Heart left ventricle (tissue), 16 donors: ENCODE results near the gene NDRG3. TPM values are rescaled to one million over a fixed set of nuclear protein-coding genes. Genes with fewer than 3 reads are reported as not detected.

Experiments used
- ATAC-seq, 4 donors: fragments of 200-7000 bp; cut with Tn5 transposase; one replicate each; pipeline ENCODE4 v1.9.1; 2020 to 2022; ENCODE audit warnings: moderate library complexity in 4 of 4, mild to moderate bottlenecking in 3 of 4, moderate number of reproducible peaks in 1 of 4
- DNase-seq, 5 donors: peaks; one replicate each; pipeline ENCODE4 v3.0.0-alpha.2; 2020
- H3K27ac ChIP-seq, 12 donors: fragments of 200-600 bp; sonication (generic) in 4 of 12; one replicate each; pipeline versions ENCODE4 v1.5.0 to v1.8.0; 2016 to 2022; ENCODE audit warnings: mild to moderate bottlenecking in 2 of 12
- H3K27me3 ChIP-seq, 9 donors: fragments of 200-600 bp; sonication (generic) in 2 of 9; one replicate each; pipeline versions ENCODE4 v1.5.1 to v1.8.0; 2016 to 2022; ENCODE audit warnings: mild to moderate bottlenecking in 3 of 9
- H3K36me3 ChIP-seq, 9 donors: fragments of 200-600 bp; sonication (generic) in 2 of 9; one replicate each; pipeline versions ENCODE4 v1.5.0 to v1.8.0; 2018 to 2022; ENCODE audit warnings: mild to moderate bottlenecking in 2 of 9
- H3K4me1 ChIP-seq, 12 donors: fragments of 200-600 bp; sonication (generic) in 4 of 12; one replicate each; pipeline versions ENCODE4 v1.5.0 to v1.8.0; 2016 to 2022; ENCODE audit warnings: mild to moderate bottlenecking in 3 of 12
- H3K4me3 ChIP-seq, 12 donors: fragments of 200-600 bp; sonication (generic) in 4 of 12; one replicate each; pipeline versions ENCODE4 v1.5.0 to v1.8.0; 2017 to 2022; ENCODE audit warnings: mild to moderate bottlenecking in 9 of 12, moderate library complexity in 4 of 12
- H3K9me3 ChIP-seq, 12 donors: fragments of 200-600 bp; sonication (generic) in 4 of 12; one replicate each; pipeline versions ENCODE4 v1.5.0 to v1.8.0; 2016 to 2022; ENCODE audit warnings: mild to moderate bottlenecking in 1 of 12
- POLR2A ChIP-seq, 2 donors: fragments of 450-650 bp; IDR thresholded peaks; one replicate each; pipeline ENCODE4 v1.6.1; 2017; ENCODE audit warnings: antibody characterized with exemption in 2 of 2, mild to moderate bottlenecking in 2 of 2, moderate library complexity in 2 of 2
- WGBS, 4 donors: extraction: QIAGEN DNeasy Blood & Tissue Kit in 2 of 4; methylation state at CpG; one replicate each; pipeline versions ENCODE4 v1.1.5 to v1.1.7; 2013 to 2018; 5-methylcytosine and 5-hydroxymethylcytosine counted together
- intact Hi-C, 10 donors: fragments of 100-400 bp; cut with DNase I; formaldehyde crosslinking; loops; one replicate each; pipeline versions ENCODE4 v1.11.1 to v1.14.2; 2022
- polyA plus RNA-seq, 2 donors: library from polyadenylated mRNA; stranded (reverse); fragments of 200-250 nt; gene quantifications; one replicate each; pipeline ENCODE4 v1.2.3, GENCODE V29; 2013
- total RNA-seq, 9 donors: library from RNA; depleted of rRNA in 2 of 9; stranded (reverse); fragments of >200 nt in 2 of 9; fragmentation: NEBNext Ultra II Directional in 3 of 9; extraction: Animal tissue kit (Norgen Biotek cat#: 25700) in 3 of 9; gene quantifications; one replicate each; pipeline versions ENCODE4 v1.1.0 to v1.2.4, GENCODE V29; 2016 to 2023
- TF ChIP-seq, protein P1 (sequence below), 12 donors: fragments of 200-600 bp; sonication (generic) in 4 of 12; IDR thresholded peaks; one replicate each; pipeline versions ENCODE4 v1.5.0 to v1.8.0; 2018 to 2022; ENCODE audit warnings: antibody characterized with exemption in 12 of 12, mild to moderate bottlenecking in 5 of 12
- donor health status: ischemic (EF 13 %, LVEDD 7.1; RV severe dilation, severe dysfunction).
- donor health status: healthy with polysubstance abuse.
- donor health status: DM: no; HTN: yes; CAD: no.
- donor health status: DM: no; HTN: no; CAD: no.
- donor health status: ischemic (EF 25% LVEDD 6.9; RV normal size, moderate dysfunction).
- donor health status: ischemic (EF 25% LVEDD 5.7; RV mildly dilated, moderate dysfunction).
- donor health status: healthy.
- donor health status: DM: yes; HTN: yes; CAD: no.
- donor health status: ischemic (EF 35%, LVEDD 5.7; RV mildly dilated, moderate dysfunction).
- donor health status: nonischemic (EF 11% LVEDD 7.7; RV severe dilation, severe dysfunction).
- donor health status: DM: yes; HTN: yes; CAD: no.
- donor health status: PGD.
- donor health status: ischemic (EF 29% LVEDD 5.4; RV normal size, mild dysfunction).
- donor health status: nonischemic (EF 23%, LVEDD 6.1; RV moderate dilation, normal function).

NDRG3 gene
- total and polyA plus RNA-seq, 11 donors: 17.3 to 34.8 (median 29.9) TPM

DNA sequence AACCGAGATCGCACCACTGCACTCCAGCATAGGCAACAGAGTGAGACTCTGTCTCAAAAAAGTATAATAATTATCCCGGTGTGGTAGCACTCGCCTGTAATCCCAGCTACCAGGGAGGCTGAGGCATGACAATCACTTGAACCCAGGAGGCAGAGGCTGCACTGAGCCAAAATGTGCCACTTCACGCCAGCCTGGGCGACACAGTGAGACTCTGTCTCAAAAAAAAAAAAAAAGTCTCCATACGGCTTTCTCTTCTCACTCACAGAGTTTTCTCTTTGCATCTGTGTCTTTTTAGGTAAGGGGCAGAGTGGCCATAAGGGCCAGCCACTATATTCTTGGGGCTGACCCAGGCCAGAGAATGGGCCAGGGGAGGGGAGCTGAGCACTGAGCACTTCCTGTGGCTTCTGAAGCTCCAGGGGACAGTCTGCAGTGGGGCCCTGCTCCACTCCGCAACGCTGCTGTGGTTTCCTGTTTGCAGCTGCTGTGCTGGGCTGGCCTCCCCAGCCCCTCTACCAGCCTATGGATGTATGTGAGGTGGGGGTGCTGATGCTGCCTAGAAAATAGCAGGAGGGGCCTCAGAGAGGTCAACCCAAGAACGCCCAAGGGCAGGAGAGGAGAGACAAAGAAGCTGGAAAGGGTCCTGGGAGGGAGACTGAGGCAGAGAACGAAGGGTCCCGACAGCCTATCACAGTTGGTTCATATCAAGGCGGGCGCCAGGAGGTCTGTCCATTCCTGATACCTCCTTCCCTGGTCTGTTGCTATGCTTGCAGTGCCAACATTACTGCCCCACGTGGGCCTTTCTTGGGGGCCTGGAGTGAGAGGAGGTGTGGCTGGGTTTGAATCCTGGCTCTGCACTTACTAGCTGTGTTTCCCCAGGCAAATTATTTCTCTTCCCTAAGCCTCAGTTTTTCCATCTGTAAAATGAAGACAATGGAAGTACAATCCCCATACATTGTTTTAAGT lies 115.9 kb downstream of the NDRG3 start:
- TF ChIP-seq, protein P1, sequence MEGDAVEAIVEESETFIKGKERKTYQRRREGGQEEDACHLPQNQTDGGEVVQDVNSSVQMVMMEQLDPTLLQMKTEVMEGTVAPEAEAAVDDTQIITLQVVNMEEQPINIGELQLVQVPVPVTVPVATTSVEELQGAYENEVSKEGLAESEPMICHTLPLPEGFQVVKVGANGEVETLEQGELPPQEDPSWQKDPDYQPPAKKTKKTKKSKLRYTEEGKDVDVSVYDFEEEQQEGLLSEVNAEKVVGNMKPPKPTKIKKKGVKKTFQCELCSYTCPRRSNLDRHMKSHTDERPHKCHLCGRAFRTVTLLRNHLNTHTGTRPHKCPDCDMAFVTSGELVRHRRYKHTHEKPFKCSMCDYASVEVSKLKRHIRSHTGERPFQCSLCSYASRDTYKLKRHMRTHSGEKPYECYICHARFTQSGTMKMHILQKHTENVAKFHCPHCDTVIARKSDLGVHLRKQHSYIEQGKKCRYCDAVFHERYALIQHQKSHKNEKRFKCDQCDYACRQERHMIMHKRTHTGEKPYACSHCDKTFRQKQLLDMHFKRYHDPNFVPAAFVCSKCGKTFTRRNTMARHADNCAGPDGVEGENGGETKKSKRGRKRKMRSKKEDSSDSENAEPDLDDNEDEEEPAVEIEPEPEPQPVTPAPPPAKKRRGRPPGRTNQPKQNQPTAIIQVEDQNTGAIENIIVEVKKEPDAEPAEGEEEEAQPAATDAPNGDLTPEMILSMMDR (IDR thresholded peaks at IDR 0.05): no peak
- no peak for TF ChIP-seq POLR2A (IDR thresholded peaks at IDR 0.05)
- 72 to 79% (median 79%) methylated on average over 14 to 15 of the region's 15 CpGs for WGBS, 4 donors
- ATAC-seq: peak in 1 of 4 donors; percentile 50
- Histone ChIP-seq H3K9me3 (no peaks in the 10 kb centered on the region), H3K27ac (peak overlapping the region in 1 of 12 donors; percentile 25), H3K4me3 (no peak overlapping the region), H3K27me3 (no peaks in the 10 kb centered on the region), H3K36me3 (peaks cover 0 to 3% (median 0%) of the 10 kb centered on the region in 9 donors), H3K4me1 (peaks cover 0 to 19% (median 0%) of the 10 kb centered on the region in 12 donors)
- no peak for DNase-seq
- intact Hi-C loops: loop anchor here in 1 of 10 donors (10.0 kb wide), 1 partner anchor 55 kb away; no protein-coding TSS in a partner anchor

DNA sequence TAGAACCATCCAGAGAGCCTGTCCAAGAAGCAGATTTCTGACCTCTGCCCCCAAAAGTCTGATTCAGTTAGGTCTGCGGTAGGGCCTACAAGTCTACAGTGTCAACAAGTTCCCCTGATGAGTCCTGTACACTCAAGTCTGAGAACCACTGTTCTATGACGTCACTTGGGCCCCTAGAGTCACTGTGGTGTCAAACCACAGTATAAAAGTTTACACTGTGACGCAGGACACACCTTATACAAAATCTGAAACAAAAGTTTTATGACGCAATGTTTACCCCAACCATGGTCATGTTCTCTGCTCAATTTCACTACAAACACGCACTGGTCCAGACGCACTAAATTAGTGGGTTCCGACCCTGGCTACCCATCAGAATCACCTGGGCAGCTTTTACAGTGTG lies 117.8 kb downstream of the NDRG3 start:
- Histone ChIP-seq H3K4me1 (peaks cover 0 to 25% (median 2%) of the 10 kb centered on the region in 12 donors), H3K27me3 (no peaks in the 10 kb centered on the region), H3K27ac (no peak overlapping the region), H3K36me3 (no peaks in the 10 kb centered on the region), H3K4me3 (no peak overlapping the region), H3K9me3 (no peaks in the 10 kb centered on the region)
- DNase-seq (no peak), ATAC-seq (no peak)
- 89 to 96% (median 92%) methylated on average over 7 of the region's 7 CpGs for WGBS, 4 donors
- TF ChIP-seq, protein P1 (IDR thresholded peaks at IDR 0.05): no peak
- no peak for TF ChIP-seq POLR2A (IDR thresholded peaks at IDR 0.05)
- intact Hi-C loops: loop anchor here in 1 of 10 donors (10.0 kb wide), 1 partner anchor 57 kb away; no protein-coding TSS in a partner anchor

DNA sequence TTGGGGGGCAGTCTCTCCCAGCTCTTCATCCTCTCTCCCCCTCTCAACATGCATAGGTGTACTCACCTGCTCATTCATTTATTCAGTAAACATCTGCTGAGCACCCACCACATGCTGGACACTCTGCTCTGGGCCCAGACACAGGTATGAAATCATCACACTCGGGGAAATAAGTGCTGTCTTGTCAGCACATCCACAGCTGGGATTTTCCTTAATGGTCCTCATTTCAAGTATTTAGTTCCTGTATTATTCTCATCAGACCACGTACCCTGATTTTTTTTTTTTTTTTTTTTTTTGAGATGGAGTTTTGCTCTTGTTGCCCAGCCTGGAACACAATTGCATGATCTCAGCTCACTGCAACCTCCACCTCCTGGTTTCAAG lies 121.0 kb downstream of the NDRG3 start:
- Histone ChIP-seq H3K9me3 (no peaks in the 10 kb centered on the region), H3K4me1 (peaks cover 0 to 16% (median 2%) of the 10 kb centered on the region in 12 donors), H3K27ac (no peak overlapping the region), H3K36me3 (no peaks in the 10 kb centered on the region), H3K27me3 (no peaks in the 10 kb centered on the region), H3K4me3 (no peak overlapping the region)
- no peak for DNase-seq
- no peak for TF ChIP-seq POLR2A (IDR thresholded peaks at IDR 0.05)
- TF ChIP-seq, protein P1 (IDR thresholded peaks at IDR 0.05): no peak
- ATAC-seq: no peak
- intact Hi-C loops: loop anchor here in 1 of 10 donors (10.0 kb wide), 1 partner anchor 60 kb away; no protein-coding TSS in a partner anchor
- 72 to 89% (median 80%) methylated on average over 2 of the region's 2 CpGs for WGBS, 4 donors
